ENCODE measurements around the gene ZCCHC17. TPM values are rescaled to one million over a fixed set of nuclear protein-coding genes. Genes with fewer than 3 reads are reported as not detected.

Gene ZCCHC17
- total and polyA plus RNA-seq, 9 donors: 25.4 to 36.8 (median 27.5) TPM

DNA sequence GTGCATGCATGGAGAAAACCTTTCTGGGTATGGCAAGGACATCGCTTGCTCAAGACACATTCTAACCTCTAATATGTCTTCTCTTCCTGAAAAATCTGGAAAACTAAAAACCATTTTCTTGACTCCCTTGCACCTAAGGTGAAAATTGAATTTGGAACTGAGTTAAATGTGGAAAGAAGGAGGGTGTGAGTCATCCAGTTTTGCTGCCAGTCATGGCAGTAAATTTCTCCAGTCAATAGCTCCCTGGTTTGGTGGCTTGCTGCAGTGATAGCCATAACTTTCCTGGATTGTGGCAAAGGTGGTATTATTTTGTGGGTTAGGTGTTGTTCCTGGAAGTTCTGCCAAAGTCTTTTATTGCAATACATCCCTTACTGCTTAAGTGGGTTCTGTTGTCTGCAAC is 2.5 kb downstream of the ZCCHC17 start:
- no peak for DNase-seq
- peaks cover 12% of the 10 kb centered on the region for H3K4me1 ChIP-seq (ENCODE audit: control insufficient read depth, insufficient read depth, low read length)
- no CpG with 5 or more reads among the region's 1 CpG for WGBS (ENCODE audit: insufficient coverage)
- no peak overlapping the region for H3K4me3 ChIP-seq (ENCODE audit: low read length)
- H3K36me3 ChIP-seq (ENCODE audit: control insufficient read depth, insufficient read depth, low read length): peaks cover 9% of the 10 kb centered on the region
- H3K27me3 ChIP-seq (ENCODE audit: control insufficient read depth, insufficient read depth, low read length): no peaks in the 10 kb centered on the region
- no peak overlapping the region for H3K27ac ChIP-seq (ENCODE audit: low read length)
- no peaks in the 10 kb centered on the region for H3K9me3 ChIP-seq (replicated peaks; ENCODE audit: control insufficient read depth, low read depth, low read length)

DNA sequence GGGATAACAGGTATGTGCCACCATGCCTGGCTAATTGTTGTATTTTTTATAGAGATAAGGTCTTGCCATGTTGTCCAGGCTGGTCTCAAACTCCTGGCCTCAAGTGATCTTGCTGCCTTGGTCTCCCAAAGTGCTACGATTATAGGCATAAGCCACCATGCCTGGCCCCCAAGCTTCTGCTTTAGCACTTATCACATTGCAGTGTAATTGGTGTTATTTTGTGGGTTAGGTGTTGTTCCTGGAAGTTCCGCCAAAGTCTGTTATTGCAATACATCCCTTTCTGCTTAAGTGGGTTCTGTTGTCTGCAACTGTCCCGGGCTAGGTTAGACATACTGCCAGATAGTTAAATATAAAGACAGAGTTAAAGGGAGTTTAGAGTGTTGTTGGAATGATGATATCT is 3.4 kb downstream of the ZCCHC17 start:
- DNase-seq: no peak
- Histone ChIP-seq H3K9me3 (replicated peaks; ENCODE audit: control insufficient read depth, low read depth, low read length) (no peaks in the 10 kb centered on the region), H3K36me3 (ENCODE audit: control insufficient read depth, insufficient read depth, low read length) (peaks cover 1% of the 10 kb centered on the region), H3K4me1 (ENCODE audit: control insufficient read depth, insufficient read depth, low read length) (peaks cover 12% of the 10 kb centered on the region), H3K27me3 (ENCODE audit: control insufficient read depth, insufficient read depth, low read length) (no peaks in the 10 kb centered on the region), H3K27ac (ENCODE audit: low read length) (no peak overlapping the region), H3K4me3 (ENCODE audit: low read length) (no peak overlapping the region)
- WGBS (ENCODE audit: insufficient coverage): 100% methylated on average over 1 of the region's 3 CpGs

DNA sequence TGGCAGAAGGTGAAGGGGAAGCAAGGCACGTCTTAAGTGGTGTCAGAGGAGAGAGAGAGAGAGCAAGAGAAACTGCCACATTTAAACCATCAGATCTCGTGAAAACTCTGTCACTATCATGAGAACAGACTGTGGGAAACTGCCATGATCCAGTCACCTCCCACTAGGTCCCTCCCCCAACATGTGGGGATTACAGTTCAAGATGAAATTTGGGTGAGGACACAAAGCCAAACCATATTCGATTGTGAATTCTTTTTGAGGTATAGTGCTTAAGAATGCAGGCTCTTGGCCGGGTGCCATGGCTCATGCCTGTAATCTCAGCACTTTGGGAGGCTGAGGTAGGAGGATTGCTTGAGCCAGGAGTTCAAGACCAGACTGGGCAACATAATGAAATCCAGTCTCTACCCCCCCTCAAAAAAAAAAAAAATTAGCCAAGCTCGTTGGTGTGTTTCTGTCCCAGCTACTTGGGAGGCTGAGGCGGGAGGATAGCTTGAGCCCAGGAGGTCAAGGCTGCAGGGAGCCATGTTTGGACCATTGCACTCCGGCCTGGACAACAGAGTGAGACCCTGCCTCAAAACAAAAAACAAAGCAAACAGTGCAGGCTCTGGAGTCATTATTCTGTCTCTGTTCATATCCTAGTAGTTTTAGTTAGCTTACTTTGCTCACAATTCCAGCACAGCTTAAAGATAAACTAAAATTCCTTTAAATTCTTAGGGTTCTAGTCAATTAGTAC is 6.0 kb downstream of the ZCCHC17 start:
- WGBS (ENCODE audit: insufficient coverage): no CpG with 5 or more reads among the region's 7 CpGs
- no peak for DNase-seq
- H3K9me3 ChIP-seq (replicated peaks; ENCODE audit: control insufficient read depth, low read depth, low read length): no peaks in the 10 kb centered on the region

DNA sequence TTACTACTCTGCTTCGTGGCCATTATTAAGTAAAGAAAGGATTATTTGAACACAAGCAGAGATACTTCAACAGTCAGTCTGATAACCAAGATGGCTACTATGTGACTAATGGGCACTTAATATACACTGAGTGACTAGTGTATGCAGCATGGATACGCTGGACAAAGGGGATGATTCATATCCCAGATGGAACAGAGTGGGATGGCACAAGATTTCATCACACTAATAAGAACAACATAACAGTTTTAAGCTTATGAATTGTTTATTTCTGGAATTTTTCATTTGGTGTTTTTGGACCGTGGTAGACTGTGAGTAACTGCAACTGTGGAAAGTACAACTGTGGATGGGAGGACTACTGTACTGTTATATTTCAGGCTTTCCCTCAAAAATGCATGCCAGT is 9.4 kb downstream of the ZCCHC17 start:
- no peaks in the 10 kb centered on the region for H3K9me3 ChIP-seq (replicated peaks; ENCODE audit: control insufficient read depth, low read depth, low read length)
- no peaks in the 10 kb centered on the region for H3K27me3 ChIP-seq (ENCODE audit: control insufficient read depth, insufficient read depth, low read length)
- H3K27ac ChIP-seq (ENCODE audit: low read length): no peak overlapping the region
- H3K36me3 ChIP-seq (ENCODE audit: control insufficient read depth, insufficient read depth, low read length): peaks cover 13% of the 10 kb centered on the region
- DNase-seq: no peak
- no peaks in the 10 kb centered on the region for H3K4me1 ChIP-seq (ENCODE audit: control insufficient read depth, insufficient read depth, low read length)
- no CpG with 5 or more reads among the region's 3 CpGs for WGBS (ENCODE audit: insufficient coverage)
- H3K4me3 ChIP-seq (ENCODE audit: low read length): no peak overlapping the region

More for the DNA sequence above, 6.0 kb downstream of the ZCCHC17 start:
- H3K36me3 ChIP-seq (ENCODE audit: control insufficient read depth, insufficient read depth, low read length): no peaks in the 10 kb centered on the region
- H3K4me1 ChIP-seq (ENCODE audit: control insufficient read depth, insufficient read depth, low read length): peaks cover 6% of the 10 kb centered on the region
- no peak overlapping the region for H3K27ac ChIP-seq (ENCODE audit: low read length)
- H3K4me3 ChIP-seq (ENCODE audit: low read length): no peak overlapping the region
- H3K27me3 ChIP-seq (ENCODE audit: control insufficient read depth, insufficient read depth, low read length): no peaks in the 10 kb centered on the region

DNA sequence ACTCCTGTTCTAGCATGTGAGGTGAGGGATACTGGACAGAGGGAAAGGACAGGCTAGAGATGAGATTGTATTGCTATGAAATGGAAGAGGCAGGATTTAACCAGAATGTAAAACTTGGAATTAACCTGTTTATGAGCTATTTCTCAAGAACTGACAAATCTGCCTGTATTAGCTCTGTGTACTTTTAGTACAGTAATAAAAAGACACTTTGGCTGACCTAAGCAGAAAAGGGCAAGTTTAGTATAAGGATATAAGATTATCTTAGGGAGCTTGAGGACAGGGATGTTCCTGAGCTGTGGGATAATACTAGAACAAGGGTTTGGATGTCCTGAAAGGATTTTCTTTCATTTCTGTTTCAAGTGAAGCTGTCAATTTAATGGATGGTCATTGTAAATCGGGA is 11.2 kb downstream of the ZCCHC17 start:
- WGBS (ENCODE audit: insufficient coverage): no CpG with 5 or more reads among the region's 1 CpG
- H3K36me3 ChIP-seq (ENCODE audit: control insufficient read depth, insufficient read depth, low read length): peaks cover 20% of the 10 kb centered on the region
- no peak overlapping the region for H3K27ac ChIP-seq (ENCODE audit: low read length)
- H3K4me1 ChIP-seq (ENCODE audit: control insufficient read depth, insufficient read depth, low read length): no peaks in the 10 kb centered on the region
- no peak for DNase-seq
- H3K4me3 ChIP-seq (ENCODE audit: low read length): no peak overlapping the region
- H3K9me3 ChIP-seq (replicated peaks; ENCODE audit: control insufficient read depth, low read depth, low read length): no peaks in the 10 kb centered on the region
- no peaks in the 10 kb centered on the region for H3K27me3 ChIP-seq (ENCODE audit: control insufficient read depth, insufficient read depth, low read length)

DNA sequence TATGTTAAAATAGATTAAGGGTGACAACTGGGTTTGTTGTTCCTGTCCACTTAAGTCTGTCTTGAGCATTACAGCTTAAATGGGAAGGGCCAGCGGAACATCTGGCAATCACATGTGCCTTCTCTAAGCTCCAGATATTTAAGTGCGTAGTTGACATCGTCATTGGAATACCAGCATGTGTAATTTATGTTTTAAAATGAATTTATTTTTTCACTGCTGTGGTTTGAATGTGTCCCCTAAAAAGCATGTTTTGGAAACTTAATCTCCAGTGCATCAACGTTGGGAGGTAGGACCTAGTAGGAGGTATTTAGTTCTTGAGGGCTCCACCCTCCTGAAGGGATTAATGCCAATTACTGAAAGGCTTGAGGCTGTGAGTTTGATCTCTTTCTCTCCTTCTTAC is 13.4 kb downstream of the ZCCHC17 start:
- H3K4me1 ChIP-seq (ENCODE audit: control insufficient read depth, insufficient read depth, low read length): no peaks in the 10 kb centered on the region
- peak; percentile 53 for DNase-seq
- H3K4me3 ChIP-seq (ENCODE audit: low read length): no peak overlapping the region
- H3K9me3 ChIP-seq (replicated peaks; ENCODE audit: control insufficient read depth, low read depth, low read length): no peaks in the 10 kb centered on the region
- 40% methylated on average over 2 of the region's 4 CpGs for WGBS (ENCODE audit: insufficient coverage)
- peaks cover 25% of the 10 kb centered on the region for H3K36me3 ChIP-seq (ENCODE audit: control insufficient read depth, insufficient read depth, low read length)
- no peaks in the 10 kb centered on the region for H3K27me3 ChIP-seq (ENCODE audit: control insufficient read depth, insufficient read depth, low read length)
- no peak overlapping the region for H3K27ac ChIP-seq (ENCODE audit: low read length)

DNA sequence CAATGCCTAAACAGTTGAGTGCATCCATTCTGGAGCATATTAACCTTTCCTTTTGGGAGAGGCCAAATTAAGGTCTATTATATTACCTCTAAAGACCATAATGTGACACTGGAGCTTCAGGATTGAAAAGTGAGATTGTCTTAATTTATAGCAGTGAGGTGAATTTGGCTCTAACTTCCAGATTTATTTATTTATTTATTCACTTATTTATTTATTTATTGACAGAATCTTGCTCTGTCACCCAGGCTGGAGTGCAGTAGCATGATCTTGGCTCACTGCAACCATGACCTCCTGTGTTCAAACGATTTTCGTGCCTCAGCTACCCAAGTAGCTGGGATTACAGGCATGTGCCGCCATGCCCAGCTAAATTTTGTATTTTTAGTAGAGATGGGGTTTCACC is 19.1 kb downstream of the ZCCHC17 start:
- WGBS (ENCODE audit: insufficient coverage): 92% methylated on average over 3 of the region's 3 CpGs
- Histone ChIP-seq H3K4me1 (ENCODE audit: control insufficient read depth, insufficient read depth, low read length) (no peaks in the 10 kb centered on the region), H3K9me3 (replicated peaks; ENCODE audit: control insufficient read depth, low read depth, low read length) (no peaks in the 10 kb centered on the region), H3K4me3 (ENCODE audit: low read length) (no peak overlapping the region), H3K36me3 (ENCODE audit: control insufficient read depth, insufficient read depth, low read length) (peaks cover 37% of the 10 kb centered on the region), H3K27me3 (ENCODE audit: control insufficient read depth, insufficient read depth, low read length) (no peaks in the 10 kb centered on the region), H3K27ac (ENCODE audit: low read length) (no peak overlapping the region)
- DNase-seq: no peak

DNA sequence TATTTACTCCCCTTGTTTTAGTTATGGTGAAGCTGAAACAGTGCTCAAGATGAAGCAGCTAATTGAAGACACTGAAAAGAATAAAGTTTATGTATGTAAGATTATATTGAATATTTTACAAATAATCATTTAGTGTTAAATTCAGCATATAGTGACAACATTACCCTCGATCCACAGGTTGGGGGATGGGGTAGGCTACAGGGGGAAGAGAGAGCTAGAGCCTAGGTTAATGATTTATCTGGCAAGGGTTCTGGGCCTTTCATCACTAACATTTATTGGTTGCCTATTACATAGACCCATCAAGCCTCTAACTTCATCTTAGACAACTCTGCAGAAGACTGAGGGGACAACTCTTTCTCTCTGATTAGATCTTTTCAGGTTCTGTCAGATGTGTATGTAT is 21.3 kb downstream of the ZCCHC17 start:
- Histone ChIP-seq H3K4me1 (ENCODE audit: control insufficient read depth, insufficient read depth, low read length) (no peaks in the 10 kb centered on the region), H3K9me3 (replicated peaks; ENCODE audit: control insufficient read depth, low read depth, low read length) (no peaks in the 10 kb centered on the region), H3K36me3 (ENCODE audit: control insufficient read depth, insufficient read depth, low read length) (peaks cover 25% of the 10 kb centered on the region), H3K27ac (ENCODE audit: low read length) (no peak overlapping the region), H3K27me3 (ENCODE audit: control insufficient read depth, insufficient read depth, low read length) (no peaks in the 10 kb centered on the region), H3K4me3 (ENCODE audit: low read length) (no peak overlapping the region)
- WGBS (ENCODE audit: insufficient coverage): no CpG with 5 or more reads among the region's 1 CpG
- DNase-seq: no peak

DNA sequence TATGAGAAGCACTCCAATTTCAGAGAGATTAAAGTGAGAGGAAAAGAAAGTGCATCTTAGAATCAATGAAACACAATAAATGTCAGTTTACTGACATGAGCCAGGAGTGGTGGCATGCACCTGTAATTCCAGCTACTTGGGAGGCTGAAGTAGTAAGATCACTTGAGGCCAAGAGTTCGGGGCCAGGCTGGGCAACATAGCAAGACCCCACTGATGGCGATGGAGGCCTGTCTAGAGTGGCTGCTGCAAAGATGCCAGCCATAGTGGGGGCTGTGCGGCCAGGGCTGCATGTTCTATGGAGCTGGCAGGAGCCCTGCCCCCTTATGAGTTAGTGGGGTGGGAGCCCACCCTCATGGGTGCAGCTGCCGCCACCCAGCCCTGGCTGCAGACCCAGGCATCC is 27.3 kb downstream of the ZCCHC17 start:
- no peak for DNase-seq
- Histone ChIP-seq H3K27me3 (ENCODE audit: control insufficient read depth, insufficient read depth, low read length) (no peaks in the 10 kb centered on the region), H3K4me3 (ENCODE audit: low read length) (no peak overlapping the region), H3K36me3 (ENCODE audit: control insufficient read depth, insufficient read depth, low read length) (peaks cover 6% of the 10 kb centered on the region), H3K27ac (ENCODE audit: low read length) (no peak overlapping the region), H3K9me3 (replicated peaks; ENCODE audit: control insufficient read depth, low read depth, low read length) (no peaks in the 10 kb centered on the region), H3K4me1 (ENCODE audit: control insufficient read depth, insufficient read depth, low read length) (no peaks in the 10 kb centered on the region)
- WGBS (ENCODE audit: insufficient coverage): 92% methylated on average over 3 of the region's 4 CpGs

DNA sequence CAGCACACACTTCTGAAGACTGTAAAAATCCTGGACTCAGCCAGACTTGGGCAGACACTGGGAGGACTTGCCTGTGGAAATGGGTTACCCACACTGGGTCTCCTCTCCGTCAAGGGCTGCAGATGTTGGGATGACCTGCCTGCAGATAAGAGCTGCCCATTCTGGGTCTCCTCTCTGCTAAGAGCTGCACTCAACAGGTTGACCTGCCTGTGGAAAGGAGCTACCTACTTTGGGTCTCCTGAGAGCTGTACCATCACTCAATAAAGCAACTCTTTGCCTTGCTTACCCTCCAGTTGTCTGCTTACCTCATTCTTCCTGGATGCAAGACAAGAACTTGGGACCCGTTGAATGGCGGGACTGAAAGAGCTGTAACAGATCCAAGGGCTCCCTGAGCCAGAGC is 28.2 kb downstream of the ZCCHC17 start:
- Histone ChIP-seq H3K4me1 (ENCODE audit: control insufficient read depth, insufficient read depth, low read length) (no peaks in the 10 kb centered on the region), H3K4me3 (ENCODE audit: low read length) (no peak overlapping the region), H3K9me3 (replicated peaks; ENCODE audit: control insufficient read depth, low read depth, low read length) (no peaks in the 10 kb centered on the region), H3K27ac (ENCODE audit: low read length) (no peak overlapping the region), H3K27me3 (ENCODE audit: control insufficient read depth, insufficient read depth, low read length) (no peaks in the 10 kb centered on the region), H3K36me3 (ENCODE audit: control insufficient read depth, insufficient read depth, low read length) (peaks cover 4% of the 10 kb centered on the region)
- 100% methylated on average over 2 of the region's 3 CpGs for WGBS (ENCODE audit: insufficient coverage)
- DNase-seq: no peak

DNA sequence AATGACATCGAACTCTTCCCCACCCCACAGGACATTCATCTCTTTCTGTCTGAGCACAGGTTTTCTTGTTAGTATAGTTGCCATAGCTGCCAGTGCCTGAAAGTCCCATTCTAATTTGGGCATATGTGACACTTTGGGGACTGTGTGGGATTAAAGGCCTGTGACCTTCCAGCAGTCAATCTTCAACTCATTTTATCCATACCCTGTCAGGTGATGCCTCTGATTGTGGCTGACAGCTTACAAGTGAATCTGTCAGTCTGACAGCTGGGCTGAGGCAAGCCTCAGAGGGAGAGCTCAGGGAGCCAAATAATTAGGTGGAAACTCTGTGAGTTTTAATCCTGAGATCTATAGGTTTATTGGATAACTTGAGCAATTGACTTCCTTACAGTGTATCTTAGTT is 29.6 kb downstream of the ZCCHC17 start:
- no peak overlapping the region for H3K27ac ChIP-seq (ENCODE audit: low read length)
- peaks cover 4% of the 10 kb centered on the region for H3K36me3 ChIP-seq (ENCODE audit: control insufficient read depth, insufficient read depth, low read length)
- WGBS (ENCODE audit: insufficient coverage): no CpG with 5 or more reads among the region's 1 CpG
- H3K27me3 ChIP-seq (ENCODE audit: control insufficient read depth, insufficient read depth, low read length): no peaks in the 10 kb centered on the region
- H3K4me1 ChIP-seq (ENCODE audit: control insufficient read depth, insufficient read depth, low read length): no peaks in the 10 kb centered on the region
- DNase-seq: no peak
- H3K9me3 ChIP-seq (replicated peaks; ENCODE audit: control insufficient read depth, low read depth, low read length): no peaks in the 10 kb centered on the region
- H3K4me3 ChIP-seq (ENCODE audit: low read length): no peak overlapping the region
